Measurements from ENCODE around the gene SIPA1L3.
"Not testable (repeated sequence)": the region's sequence is repeated elsewhere in the genome, so short reads cannot be mapped to it uniquely, and the experiment has no call there.

DNA sequence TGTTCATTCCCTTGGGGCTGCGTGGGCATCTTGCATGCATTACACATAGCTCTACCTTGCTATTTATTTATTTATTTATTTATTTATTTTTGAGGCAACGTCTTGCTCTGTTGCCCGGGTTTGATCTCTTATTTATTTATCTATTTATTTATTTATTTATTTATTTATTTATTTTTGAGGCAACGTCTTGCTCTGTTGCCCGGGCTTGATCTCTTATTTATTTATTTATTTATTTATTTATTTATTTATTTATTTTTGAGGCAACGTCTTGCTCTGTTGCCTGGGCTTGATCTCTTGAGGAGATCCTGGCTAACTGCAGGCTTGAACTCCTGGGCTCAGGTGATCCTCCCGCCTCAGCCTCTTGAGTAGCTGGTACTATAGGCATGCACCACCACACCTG is 158.8 kb downstream of the SIPA1L3 start:
- TF ChIP-seq, protein P1, sequence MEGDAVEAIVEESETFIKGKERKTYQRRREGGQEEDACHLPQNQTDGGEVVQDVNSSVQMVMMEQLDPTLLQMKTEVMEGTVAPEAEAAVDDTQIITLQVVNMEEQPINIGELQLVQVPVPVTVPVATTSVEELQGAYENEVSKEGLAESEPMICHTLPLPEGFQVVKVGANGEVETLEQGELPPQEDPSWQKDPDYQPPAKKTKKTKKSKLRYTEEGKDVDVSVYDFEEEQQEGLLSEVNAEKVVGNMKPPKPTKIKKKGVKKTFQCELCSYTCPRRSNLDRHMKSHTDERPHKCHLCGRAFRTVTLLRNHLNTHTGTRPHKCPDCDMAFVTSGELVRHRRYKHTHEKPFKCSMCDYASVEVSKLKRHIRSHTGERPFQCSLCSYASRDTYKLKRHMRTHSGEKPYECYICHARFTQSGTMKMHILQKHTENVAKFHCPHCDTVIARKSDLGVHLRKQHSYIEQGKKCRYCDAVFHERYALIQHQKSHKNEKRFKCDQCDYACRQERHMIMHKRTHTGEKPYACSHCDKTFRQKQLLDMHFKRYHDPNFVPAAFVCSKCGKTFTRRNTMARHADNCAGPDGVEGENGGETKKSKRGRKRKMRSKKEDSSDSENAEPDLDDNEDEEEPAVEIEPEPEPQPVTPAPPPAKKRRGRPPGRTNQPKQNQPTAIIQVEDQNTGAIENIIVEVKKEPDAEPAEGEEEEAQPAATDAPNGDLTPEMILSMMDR (IDR thresholded peaks at IDR 0.05; ENCODE audit: insufficient read depth, low read length, poor library complexity, severe bottlenecking), result not testable (repeated sequence)
- TF ChIP-seq EZH2phosphoT487 (conservative IDR thresholded peaks at IDR 0.05; ENCODE audit: low read length), result not testable (repeated sequence)

Measured in SU-DHL-6 (cell line).